PC-3 (cell line): ENCODE measurements around the gene MAGI2.

ENCODE experiments used
- CTCF ChIP-seq: fragments of 300-600 bp; sonication (generic); conservative IDR thresholded peaks from 2 replicates; pipeline ENCODE4 v1.5.1; 2017; ENCODE audit warnings: antibody characterized with exemption, low read depth, mild to moderate bottlenecking, low read length
- EZH2 ChIP-seq: fragments of 300-600 bp; sonication (generic); IDR thresholded peaks from one replicate; pipeline ENCODE4 v1.6.1; 2017; ENCODE audit warnings: antibody characterized with exemption, mild to moderate bottlenecking, low read length; ENCODE audit not compliant: unreplicated experiment
- EZH2phosphoT487 ChIP-seq: fragments of 300-600 bp; sonication (generic); IDR thresholded peaks from 2 replicates; pipeline ENCODE4 v1.6.1; 2018; ENCODE audit warnings: mild to moderate bottlenecking, antibody characterized with exemption, low read length, borderline replicate concordance

- TF ChIP-seq CTCF (no peak), EZH2 (no peak), EZH2phosphoT487 (no peak)
These were observed 763.3 kb downstream of the MAGI2 start for GRCh38 chr7:78690174-78690573.
